ENCODE results near the gene RNPEP.

- TF ChIP-seq CTCF (IDR thresholded peaks at IDR 0.05): no peak
- no peak for TF ChIP-seq POLR2A (IDR thresholded peaks at IDR 0.05)
- TF ChIP-seq EP300 (IDR thresholded peaks at IDR 0.05): no peak
Measured at GRCh38 chr1:202016022-202016810, 33.8 kb downstream of the RNPEP start.

Data from tibial nerve (tissue), 4 donors.